GM19043 (cell line): ENCODE data around the gene CAMTA1.

Experiments
- ATAC-seq: cut with Tn5 transposase; IDR thresholded peaks from one replicate; pipeline ENCODE4 v1.9.1; 2021; ENCODE audit warnings: low read depth; ENCODE audit not compliant: unreplicated experiment

The CAMTA1 gene

DNA sequence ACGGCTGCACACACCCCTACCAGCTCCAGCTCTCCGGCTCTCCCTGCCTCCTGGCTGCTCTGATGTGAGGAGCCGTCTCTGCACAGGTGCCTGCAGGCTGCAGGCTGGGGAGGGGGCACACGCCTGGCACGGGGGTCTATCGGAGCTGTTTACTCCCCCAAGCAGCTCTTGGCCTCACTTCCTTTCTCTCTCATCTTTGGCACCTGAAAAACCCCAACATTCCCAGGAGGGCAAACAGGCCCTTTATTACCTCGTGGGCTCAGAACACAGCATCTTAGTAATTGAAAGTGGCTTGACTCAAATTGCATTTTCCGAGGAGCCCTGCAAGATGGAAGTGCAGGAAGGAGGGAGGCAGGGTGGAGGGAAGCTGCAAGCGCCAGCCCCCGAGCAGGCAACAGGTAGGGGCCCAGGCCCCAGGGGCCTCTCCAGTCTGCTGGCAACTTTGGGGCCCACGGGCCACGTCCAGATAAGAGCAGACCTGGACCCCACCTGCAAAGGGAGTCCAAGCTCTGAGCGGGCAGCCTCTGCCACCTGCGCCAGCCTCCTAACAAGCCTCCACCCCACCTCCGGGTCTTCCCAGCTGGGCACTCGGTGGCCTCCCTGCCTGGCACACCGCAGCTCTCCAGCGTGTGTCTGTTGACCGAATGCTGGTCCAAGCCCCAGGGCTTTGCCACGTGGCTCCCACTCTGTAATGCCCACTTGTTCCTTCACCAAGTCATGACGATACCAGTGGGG, 722.2 kb downstream of the CAMTA1 start:
- ATAC-seq = no peak

DNA sequence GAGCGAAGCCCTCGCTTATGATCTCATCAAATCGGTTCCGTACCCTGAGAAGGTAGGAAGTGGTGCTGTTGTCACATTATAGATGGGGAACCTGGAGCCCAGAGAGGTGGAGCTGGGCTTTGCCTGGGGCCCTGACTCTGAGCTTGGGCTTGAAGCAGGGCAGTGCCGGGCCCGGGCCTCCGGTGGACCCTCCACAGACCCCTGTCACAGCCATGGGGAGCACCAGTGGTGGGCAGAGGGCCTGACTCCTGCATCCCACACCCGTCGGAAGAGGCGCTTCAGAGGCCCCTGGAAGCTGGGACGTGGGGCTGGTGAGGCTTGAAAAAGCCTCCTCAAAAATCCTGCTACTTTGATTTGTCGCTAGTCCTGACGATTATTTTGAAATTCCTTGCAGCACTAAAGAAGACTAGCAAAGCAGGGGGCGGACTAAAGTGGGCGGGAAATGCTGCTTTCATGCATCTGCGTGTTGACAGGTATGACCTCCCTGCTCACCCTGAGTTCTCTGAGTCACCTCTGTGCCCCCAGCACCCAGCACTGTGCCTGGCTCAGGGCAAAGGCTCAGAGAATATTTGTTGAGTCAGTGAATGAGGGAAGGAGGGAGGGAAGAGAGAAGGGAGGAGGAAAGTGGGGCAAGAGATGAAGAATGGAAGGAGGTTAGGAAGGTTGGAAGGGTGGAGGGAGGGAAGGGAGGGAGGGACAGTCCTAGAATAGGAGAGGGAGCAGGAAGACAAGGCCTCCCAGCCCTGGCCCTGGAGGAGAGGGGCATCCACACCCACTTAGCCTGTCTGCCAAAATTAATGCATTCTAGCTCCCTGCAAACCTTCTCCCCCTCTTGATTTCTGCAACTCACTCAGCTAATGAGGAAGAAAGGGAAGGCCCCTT, 723.0 kb downstream of the CAMTA1 start:
- no peak for ATAC-seq

DNA sequence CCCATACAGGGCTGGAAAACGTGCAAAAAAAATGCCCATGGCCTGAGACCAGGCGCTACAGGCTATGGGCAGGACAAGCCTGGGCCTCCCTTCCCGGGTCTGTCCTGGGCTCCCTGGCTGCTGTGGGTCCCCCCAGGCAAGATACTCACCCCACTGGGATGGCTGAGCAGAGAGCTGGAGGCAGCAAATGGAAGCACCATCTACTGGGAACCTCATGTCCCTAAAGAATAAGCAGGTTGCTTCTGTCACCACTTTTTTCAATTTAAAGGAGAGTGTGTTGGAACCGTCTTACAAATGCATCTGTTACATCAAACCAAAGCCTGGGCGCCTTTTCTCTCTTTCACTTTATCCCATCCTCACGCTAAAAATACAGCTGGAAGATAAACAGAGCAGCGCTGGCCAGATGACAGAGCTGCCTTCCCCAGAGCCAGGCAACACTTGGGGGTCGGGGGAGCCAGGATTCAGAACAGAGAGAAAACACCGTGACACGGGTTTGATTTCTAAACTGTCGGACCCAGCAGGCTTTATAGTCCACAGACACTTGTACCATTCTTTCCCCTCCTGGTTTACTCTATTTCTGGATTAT, 723.8 kb downstream of the CAMTA1 start:
- ATAC-seq = no peak

DNA sequence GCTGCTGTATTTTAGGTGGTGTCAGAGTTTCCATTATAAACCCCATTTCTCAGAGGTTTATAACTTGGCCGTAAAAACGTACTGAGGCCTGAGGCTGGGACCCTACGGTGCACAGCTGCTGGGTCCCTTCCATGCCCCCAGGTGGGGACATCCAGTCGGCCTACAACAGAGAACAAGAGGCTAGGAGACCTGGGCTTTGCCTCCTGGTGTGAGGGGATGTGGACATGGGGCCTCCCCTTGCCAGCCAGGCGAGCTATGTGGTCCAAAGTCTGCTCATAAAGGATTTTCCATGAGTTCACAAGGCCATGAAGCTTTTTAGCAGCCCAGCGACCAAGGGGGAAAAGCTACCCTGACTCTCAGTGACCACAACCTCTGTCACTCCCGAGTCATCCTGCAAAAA, 724.3 kb downstream of the CAMTA1 start:
- ATAC-seq = no peak

DNA sequence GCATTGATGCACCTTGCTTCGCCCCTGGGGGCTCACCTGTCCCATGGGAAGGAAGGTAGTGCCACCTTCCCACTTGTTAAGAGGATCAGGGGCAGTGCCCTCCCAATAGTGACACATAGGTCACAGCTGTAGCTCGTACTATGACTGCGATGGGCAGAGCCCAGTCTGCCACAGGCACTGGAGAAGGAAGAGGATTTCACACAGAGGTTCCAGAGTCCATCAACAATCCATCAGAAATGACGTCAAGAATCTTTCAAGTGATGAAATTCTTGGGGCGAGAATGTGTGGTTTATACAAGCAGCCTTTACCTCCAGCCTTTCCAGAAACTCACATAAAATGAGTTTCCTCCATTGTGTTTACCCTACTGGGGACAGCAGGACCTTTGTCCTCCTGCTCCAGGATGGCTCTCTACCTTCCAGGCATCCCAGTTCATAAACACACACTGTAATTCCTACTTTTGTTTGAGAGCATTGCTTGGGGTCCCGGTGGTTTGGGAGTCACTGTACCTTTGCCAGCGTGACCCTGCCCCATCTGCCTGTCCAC, 725.2 kb downstream of the CAMTA1 start:
- no peak for ATAC-seq

DNA sequence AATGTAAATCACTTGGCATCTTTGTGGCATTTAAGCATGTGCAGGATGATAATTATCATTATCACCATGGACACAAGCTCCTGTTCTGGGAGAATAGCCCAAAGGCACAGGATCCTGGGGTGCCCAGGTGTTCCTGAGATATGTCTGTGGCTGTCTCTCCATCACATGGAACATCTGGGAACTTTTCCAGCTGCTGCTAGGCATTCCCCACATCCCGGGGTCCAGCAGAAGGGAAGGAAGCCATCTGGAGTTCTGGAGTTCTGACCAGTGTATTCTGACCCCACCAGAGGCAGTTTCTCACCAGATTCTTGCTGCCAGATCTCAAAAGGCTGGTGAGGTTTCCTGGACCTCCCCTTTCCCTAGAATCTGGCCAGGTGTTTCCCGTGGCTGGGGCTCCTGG, 726.1 kb downstream of the CAMTA1 start:
- no peak for ATAC-seq

DNA sequence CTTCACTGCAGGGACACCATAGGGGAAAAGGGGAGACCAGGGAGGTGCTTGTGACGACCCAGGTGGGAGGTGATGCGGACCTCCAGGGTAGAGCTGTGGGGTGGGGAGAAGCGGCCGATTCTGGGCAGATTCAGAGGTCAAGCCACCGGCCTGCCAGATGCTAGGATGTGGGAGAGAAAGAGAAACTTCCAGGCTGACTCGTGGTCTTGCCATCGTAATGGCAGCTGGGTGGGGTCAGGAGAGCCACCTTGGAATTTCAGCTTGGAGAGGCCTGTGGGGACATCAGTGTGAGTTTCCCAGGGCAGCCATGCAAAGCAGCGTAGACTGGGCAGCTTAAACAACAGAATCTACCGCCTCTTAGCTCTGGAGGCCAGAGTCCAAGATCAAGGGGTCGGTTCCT, 727.8 kb downstream of the CAMTA1 start:
- no peak for ATAC-seq

DNA sequence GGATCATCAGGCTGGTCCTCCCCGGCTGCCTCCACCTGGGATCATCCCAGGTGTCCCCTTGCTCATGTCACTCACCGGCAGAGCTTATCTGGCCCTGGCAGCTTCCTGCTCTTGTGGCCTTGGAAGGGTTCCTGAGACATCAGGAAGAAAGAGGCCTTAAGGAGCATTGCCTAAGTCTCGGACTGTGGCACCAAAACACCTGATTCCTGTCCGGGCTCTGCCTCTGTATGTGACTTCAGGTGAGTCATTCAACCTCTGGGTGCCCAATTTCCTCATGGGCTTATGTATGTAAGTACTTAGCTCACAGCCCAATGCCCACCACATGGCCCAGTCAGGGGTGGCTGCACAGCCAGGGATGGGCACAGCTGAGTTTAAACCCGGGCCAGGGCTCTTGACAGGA, 729.9 kb downstream of the CAMTA1 start:
- ATAC-seq = no peak

DNA sequence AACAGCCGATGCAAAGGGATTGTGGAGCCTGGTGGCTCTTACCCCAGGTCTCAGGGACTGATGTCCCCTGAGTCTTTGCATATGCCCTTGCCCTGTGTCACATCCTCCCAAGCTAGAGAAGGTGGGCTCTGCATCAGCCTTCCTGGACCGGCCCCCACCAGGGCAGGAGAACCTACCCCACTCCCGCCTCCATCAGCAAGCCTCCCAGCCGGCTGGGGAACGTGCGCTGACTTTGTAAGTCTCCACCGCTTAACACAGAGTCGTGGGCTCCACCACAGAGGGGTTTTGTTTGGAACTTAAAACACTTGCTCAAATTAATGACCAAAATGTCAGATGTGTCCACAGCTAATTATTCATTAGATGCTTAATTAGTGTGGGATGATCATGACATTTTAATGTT, 730.6 kb downstream of the CAMTA1 start:
- no peak for ATAC-seq

DNA sequence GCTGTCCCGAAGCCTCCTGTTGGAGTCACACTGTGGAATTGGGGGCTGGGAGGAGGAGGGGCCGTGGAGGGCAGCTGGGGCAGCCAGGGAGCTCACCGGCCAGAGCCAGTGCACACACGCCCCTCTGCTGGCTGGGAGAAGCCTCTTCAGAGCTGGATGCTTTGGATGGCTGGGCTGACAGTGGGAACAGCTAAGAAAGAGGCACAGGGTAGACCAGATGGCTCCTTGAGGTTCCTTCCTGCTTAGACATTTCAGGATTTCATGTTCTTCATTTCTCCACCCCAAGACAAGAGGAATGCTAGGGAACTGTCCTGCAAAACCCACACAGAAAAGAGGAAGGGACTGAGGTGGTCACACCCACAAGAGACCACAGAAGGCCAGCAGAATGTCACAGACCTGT, 731.1 kb downstream of the CAMTA1 start:
- ATAC-seq = no peak

DNA sequence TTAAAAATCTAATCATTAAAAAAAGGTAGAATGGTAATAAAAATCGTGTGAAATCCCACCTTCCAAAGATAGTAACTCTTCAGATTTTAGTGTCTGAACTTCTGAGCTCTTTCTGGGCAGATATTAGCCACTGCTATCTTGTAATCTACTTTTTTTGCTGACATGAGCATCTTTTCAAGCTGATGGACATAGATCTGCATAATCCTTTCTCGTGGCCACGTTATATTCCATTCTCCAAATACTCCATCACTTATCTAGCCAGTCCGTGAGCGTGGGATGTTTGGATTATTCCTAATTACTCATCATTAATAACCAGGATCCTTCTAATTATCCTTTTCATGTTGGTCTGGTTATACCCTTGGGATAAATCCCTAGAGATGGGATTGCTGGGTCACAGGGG, 731.7 kb downstream of the CAMTA1 start:
- ATAC-seq = no peak

DNA sequence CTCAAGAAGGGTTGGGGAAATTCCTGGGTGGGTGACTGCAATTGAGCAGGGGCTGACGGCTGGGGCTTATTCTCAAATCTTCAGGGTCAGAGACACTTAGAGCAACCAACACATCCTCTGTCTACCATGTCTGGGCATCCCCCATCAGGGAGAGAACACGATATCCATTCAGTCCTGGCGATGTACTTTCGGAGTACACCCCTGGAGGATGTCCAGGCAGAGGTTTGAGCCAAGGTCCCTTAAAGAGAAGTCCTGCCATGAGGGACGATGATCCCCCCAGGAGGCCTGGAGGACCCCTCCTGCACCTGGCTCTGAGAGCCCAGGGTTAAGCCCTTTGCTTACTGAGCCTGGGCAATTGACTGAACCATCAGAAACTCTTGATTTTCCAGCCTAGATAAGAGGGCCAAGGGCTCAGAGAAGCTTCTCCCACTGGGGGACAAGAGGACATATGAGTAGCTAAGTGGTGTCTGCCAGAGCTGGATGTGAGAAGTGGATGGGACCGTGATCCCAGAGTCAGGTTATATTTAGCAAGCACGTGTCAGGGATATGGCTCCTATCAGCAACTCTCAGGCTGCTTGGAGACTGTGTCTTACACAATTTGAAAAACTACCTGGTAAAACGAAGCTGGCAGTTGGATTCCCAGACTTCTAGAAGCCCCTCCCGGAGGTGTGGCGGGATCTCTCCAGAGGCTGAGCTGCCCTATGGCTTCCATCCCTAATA, 732.5 kb downstream of the CAMTA1 start:
- no peak for ATAC-seq

DNA sequence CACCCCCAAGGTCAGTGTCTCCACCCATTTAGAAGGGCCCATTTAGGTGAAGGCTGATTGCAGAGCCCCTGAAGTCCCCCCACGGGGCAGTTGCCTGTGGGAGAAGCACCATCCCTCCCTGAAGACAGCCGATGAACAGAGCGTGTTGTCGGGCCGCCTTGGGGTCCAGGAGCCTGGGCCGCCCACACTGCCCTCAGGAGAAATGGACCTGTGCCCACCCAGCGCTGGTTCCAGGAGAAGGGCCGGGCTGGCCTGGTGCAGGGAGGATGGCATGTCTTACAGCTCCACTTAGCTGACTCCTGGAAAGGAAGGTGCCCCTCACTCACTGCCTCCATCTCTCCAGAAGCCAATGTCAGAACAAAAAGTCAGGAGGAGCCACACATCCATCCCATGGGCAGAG, 733.2 kb downstream of the CAMTA1 start:
- no peak for ATAC-seq

DNA sequence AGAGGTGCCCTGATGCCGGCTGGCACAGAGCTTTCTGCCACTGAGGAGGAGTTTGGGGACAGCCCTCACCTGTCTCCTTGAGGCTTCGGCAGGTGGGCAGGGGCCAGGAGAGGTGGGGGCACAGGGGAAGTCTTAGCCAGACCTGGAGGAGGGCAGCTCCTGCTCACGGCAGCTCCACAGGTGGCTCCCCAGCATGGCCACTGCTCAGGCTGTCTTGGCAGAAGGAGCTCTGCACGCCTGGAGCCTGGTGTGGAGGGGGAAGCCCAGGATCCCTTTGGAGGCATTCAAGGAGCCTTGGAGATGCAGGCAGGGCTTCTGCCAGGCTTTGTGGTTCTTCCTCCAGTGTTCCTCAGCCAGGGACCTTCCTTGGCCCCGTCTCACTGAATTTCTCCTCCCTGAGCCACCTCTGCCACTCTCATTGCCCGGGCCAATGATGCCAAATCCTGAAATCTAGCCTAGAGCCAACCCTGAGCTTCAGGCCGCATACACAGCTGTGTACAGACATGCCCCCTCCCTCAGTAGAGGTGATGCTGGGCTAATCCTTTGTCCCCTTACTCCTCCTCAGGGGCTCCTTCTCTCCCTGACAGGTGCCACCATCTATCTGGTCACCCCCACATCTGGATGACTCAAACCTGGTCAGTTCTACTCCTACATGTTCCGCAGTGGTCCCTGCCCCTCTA, 734.1 kb downstream of the CAMTA1 start:
- ATAC-seq = no peak

DNA sequence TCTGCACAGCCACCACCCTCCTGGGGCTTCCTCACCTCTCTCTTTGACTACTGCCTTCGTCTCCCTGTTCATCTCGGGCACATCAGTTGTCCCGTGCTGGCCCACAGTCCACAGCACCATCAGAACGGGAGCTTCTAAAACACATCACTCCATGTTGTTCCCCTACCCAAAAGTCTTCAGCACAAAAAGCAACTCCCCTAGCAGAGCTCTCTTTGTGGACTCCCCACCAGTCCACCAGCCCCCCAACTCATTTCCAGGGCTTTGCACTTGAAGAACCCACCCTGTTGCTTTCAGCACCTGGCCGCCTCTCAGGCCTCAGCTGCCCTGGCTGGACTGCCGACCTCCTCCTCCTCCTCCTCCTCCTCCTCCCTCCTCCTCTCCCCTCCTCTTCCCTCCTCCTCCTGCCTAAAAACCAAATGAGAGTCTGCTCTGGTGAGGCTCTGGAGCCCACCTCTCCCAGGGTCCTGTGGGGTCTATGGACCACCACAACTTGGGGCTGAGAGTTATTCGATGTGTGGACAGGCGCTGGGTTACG, 734.7 kb downstream of the CAMTA1 start:
- no peak for ATAC-seq

DNA sequence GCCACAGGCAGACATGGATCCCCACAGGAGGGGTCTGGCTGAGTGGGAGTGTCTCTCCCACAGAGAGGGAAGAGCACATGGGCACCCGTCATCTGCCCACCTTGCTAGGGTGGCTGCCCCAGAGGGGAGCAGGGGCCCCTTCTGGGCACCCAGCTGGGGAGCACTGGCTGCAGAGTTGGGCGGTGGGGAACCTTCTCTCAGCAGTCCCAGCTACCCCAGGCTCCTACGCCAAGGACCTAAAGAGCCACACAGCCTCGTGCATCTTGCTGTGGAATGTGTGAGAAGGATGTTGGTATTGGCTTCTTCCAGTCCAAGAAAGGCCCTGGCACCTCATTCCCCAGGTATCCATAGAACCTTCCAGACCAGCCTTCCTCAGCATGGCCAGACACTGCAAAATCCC, 735.2 kb downstream of the CAMTA1 start:
- no peak for ATAC-seq

DNA sequence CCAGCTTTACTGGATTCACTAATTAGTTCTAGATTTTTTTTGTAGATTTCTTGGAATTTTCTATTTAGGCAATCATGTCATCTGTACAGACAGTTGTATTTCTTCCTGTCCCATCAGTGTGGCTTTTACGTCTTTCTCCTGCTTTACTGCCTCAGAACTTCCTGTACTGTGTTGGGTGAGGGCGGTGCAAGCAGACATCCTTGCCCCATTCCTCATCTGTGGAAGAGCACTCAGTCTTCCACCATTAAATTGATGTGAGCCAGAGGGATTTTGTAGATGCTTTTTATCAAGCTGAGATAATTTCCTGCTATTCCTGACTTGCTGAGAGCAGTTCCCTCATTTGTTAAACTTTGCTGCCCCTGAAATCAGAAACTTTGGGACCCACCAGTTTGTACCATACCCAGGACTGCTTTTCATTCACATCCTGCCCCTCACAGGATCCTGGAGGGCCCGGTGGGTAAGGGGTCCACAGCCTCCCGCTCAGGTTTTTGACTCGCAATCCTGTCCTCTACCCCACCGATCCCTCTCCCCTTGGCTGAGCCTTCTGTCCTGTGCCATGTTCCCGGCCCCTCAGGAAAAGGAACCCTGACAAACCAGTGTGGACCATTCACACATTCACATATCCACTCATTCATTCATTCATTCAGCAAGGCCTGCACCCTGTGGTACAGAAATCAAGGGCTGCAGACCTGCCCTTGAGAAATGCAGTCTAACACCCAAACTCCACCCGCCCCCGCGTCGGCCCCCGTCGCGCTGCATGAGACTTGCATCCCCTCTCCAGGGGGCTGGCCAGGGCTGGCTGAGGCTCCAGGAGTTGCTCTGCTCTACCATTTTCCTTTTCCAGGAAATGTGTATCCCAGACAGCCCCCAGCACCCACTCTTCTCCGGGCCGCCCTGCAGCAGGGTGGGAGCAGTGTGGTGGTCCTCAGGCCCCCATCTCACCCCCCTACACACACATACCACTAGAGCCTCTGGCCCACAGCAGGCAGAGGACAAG, 739.4 kb downstream of the CAMTA1 start:
- ATAC-seq = no peak

DNA sequence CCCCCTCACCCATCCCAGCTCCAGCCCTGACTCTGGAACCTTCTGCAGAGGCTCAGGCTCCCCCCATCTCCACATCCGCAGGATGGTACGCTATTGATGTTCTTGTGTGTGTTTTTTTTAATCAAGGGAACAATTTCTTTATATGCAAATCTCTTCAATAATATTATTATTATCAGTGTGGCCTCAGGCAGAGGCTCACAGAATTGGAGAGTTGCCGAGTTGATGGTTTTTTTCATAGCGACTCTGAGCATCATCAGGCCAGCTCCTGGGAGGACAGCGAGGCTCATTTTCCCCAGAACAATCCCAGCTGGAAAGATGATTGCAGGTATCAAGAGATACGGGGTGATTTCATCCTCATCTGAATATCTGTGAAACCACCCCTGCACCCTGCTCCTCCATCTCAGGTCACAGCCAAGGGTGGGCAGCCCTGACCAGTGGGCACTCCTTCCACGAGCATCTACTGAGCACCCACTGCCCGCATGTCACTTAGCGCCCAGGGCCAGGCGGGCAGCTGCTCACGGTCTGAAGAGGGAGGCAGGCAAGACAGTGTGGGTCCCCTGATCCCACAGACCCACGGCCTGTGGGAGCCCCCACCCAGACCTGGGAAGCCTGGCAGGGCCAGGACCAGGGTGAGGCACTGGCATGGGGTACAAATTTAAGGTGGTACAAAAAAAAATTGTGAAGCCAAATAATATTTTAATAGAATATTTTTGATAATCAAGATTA, 740.2 kb downstream of the CAMTA1 start:
- ATAC-seq = no peak
